ENCODE data around the gene ERP27. TPM values are rescaled to one million over a fixed set of nuclear protein-coding genes. Genes with fewer than 3 reads are reported as not detected.

ERP27 gene
- total RNA-seq: 1 to 10 TPM in 1 of 2 experiments, under 1 TPM in 1; 0.76 to 1.1 TPM

DNA sequence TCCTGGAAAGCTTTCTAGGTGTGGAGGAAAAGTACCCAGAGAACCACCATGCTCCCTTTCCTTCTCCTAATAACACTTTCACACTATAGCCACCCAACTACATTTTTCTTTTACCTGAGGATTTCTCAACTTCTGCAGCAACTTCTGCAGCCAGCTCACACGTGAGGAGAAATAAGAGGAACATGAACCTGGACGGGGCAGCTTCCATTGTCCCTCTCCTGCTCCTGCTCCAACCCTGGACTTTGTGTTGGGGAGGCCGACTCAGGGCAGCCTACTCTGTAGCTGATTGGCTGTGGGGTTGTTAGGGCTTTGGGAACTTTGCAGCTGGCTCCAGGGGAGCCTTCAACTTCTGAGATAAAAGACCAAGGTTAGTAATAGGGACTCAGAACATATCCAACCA is at the start of gene ERP27:
ERP27 (minus strand) TSS at position 237 of the 400 bp plus-strand sequence; CDS start at position 208, 29 bp downstream.
- POLR2A ChIA-PET: no interaction called here
- CTCF ChIA-PET: interaction anchor here (1.4 kb wide), 1 partner anchor 57 kb away, joined by 9 read pairs; no protein-coding TSS in a partner anchor

DNA sequence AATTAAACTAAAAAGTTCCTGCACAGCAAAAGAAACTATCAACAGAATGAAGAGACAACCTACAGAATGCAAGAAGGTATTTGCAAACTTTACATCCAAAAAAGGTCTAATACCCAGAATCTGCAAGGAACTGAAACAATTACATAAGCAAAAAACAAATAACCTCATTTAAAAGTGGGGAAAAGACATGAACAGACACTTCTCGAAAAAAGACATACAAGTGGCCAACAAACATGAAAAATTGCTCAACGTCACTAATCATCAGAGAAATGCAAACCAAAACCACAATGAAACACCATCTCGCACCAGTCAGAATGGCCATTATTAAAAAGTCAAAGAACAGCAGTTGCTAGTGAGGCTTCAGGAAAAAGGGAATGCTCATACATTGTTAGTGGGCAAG is 49.7 kb upstream of the ERP27 start:
- ChIA-PET CTCF (no interaction called here), POLR2A (no interaction called here)

DNA sequence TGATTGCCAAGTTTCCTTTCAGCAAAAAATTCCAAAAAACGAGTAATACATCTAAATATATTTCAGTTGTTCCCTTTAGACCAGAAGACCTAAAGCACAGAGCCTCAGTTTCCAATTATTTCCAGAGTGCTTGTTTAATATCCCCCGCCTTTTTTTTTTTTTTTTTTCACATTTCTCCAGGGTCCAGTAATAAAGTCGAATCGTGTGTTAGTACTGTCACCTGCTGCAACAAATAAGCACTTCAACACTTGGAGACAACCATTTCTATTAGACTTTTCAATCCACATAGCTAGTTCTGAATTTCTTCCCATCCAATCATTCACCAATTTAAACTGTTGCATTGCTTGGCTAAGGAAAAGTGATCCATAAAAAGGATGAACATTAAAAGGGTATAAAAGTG is 48.1 kb upstream of the ERP27 start:
- CTCF ChIA-PET: no interaction called here

DNA sequence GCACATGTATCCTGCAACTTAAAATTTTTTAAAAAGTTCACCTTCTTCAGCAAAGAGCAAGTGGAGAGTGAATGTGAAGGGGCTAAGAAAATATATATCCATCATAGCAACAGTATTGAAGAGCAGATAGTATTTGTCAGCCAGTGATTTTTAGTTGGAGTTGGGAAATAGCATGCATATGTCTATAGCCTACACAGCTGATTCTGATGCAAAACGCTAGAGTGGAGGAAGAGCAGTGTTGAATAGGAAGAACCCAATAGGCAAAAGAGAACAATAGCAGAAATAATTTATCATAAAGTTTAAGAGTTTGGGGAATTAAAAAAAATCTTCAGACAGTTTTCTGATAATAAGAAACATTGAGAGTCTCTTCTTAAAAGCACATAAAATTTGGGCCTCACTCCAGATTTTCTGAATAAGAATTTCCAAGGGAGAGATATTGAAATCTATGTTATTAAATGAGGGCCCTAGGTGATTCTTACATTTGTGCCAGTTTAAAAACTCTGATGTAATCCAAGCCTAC is 46.5 kb upstream of the ERP27 start:
- ChIA-PET POLR2A (no interaction called here), CTCF (interaction anchor here (0.8 kb wide), 1 partner anchor 11 kb away, joined by 3 read pairs; no protein-coding TSS in a partner anchor)

More for the DNA sequence above, 48.1 kb upstream of the ERP27 start:
- POLR2A ChIA-PET: no interaction called here

DNA sequence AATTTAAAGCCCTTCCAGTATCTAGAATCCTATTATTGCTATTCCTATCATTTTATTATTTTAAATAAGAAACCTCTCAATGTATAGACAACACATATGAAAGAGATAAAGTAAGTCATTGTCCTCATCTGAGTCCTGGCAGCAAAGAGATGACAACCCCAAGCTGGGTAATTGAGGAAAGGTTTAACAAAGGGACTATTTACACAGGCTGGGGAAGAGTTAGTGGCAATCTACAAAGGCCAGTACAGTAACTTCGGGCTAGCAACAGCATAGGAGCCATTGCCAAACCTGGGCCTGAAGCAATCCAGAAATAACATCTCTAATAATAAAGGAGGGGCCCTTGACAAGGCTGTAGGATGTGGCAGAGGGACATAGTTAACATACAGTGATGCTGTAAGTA is 45.7 kb upstream of the ERP27 start:
- ChIA-PET POLR2A (no interaction called here), CTCF (no interaction called here)

DNA sequence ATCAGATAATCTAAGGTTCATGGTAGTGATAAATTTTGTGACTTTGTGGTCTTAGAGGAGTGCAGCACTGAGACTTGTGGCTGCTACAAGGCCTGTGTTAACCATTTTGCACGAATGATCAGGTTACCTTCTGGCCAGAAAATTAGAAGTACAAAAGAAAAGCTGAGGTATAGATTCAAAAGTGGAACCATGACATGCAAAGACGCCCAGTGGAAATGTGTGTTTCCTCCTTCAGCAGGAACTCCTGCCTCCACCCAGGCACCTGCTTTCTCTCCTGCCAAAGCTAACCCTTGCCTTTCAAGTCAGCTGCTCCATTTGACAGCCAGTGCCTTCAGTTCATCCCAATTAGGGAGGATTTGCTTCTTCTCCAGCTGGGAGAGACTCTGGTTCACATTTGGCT is 44.7 kb upstream of the ERP27 start:
- CTCF ChIA-PET: no interaction called here
- POLR2A ChIA-PET: no interaction called here

DNA sequence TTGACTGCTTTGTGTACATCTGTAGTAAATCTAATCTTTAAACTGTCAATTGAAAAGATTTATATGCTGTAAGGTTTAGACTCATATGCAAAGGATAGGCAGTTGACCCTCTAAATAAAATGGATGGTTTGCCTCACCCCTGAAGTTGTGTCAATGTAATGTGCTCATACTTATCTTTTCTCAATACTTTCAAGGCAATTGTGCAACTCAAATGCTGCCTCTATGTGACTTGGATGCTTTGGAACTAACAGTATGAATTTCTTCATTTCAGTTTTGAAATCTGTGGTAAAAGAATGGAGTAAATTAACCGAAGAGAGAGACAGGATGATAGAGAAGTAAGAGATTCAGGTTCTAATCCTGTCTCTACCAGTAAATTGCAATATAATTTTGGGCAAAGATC is 44.2 kb upstream of the ERP27 start:
- CTCF ChIA-PET: no interaction called here
- POLR2A ChIA-PET: no interaction called here

DNA sequence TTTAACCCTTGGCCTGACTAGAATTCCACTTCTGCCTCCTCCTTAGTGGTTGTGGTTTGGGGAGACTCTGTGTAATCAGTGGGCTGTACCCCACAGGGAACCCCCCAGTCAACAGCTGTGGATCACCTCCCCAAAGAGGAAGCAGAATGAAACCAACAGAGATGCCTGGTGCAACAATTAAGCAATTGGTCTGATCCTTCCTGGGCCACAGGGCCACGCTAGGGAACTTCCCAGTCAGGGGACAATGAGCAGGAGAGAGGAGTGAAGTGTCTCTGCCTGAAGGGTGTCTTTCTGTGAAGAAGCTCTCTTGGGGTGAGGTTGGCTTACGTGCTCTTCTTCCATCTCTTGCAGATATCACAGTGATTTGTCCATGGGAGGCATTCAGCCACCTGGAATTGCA is 42.7 kb upstream of the ERP27 start:
- POLR2A ChIA-PET: no interaction called here

DNA sequence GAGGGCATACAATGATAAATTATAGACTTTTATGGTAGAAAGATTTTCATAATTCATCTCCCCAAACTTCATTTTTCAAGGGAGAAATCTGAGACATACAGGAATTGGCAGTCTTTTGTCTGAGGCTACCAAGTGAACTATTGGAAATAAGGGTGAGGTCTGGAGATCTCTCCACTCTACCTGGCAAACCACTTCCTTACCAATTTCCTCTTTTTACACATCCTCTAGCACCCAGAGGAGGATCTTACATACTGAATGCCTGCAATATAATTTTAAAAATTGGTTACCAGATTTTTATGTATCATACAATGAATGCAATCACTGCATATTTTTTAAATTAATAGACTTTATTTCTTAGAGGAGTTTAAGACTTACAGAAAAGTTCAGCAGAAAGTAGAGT is 41.1 kb upstream of the ERP27 start:
- ChIA-PET CTCF (no interaction called here), POLR2A (no interaction called here)

More for the DNA sequence above, 42.7 kb upstream of the ERP27 start:
- CTCF ChIA-PET: no interaction called here

DNA sequence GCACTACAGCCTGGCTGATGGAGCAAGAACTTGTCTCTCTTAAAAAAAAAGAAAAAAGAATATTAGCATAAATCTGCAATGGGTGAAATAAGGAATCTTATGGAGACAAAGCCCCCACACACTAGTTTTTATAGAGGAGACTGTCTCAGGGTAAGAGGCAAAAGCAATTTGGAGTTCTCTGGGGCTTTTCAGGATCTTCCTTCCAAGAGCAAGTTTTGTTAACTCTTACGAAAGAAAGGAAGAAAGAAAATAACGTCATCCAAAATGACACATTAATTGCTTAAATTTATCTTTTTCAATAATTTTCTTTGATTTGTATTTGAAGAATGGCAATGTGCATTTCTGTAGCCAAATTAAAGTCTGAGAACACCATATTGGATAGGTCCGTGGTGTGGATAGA is 38.3 kb upstream of the ERP27 start:
- POLR2A ChIA-PET: no interaction called here
- CTCF ChIA-PET: no interaction called here

DNA sequence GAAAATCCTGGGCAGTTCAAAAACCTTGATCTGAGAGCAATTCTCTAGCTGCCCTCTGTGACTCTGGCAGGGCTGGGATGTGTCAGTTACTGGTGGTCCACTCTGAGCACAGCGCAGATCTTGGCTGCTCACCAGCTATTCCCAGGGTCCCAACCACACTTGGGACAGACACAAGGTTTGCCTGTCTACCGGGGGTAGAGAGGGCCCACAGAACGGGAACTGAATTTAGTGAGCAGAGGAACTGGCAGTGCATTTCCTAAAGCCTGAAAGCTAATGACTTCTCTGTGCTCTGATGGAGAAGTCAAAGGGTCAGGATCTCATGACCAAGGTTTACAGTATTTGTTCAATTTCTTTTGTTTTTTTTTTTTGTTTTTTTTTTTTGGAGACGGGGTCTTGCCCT is 37.1 kb upstream of the ERP27 start:
- ChIA-PET CTCF (interaction anchor here (0.7 kb wide), 2 partner anchors 47 to 533 kb away, joined by 3 to 4 read pairs; no protein-coding TSS in a partner anchor), POLR2A (no interaction called here)

DNA sequence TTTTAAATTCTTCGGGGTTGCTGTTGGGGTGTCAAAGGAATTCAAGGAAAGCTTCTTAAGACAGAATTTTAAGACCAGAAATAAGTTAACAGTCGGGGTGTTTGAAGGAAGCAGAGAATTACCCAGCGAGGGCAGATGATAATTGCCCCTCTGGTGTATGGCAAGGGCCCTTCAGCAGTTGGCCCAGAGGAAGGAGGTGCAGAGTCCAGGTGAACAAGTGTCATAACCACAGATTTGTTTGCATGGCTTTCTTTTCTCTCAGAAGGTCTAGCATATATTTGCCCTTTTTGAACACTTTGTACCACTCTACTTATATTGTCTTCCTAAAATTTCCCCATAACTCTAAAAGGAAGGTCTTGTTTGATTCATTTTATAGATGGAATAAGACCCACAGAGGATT is 36.3 kb upstream of the ERP27 start:
- POLR2A ChIA-PET: no interaction called here

DNA sequence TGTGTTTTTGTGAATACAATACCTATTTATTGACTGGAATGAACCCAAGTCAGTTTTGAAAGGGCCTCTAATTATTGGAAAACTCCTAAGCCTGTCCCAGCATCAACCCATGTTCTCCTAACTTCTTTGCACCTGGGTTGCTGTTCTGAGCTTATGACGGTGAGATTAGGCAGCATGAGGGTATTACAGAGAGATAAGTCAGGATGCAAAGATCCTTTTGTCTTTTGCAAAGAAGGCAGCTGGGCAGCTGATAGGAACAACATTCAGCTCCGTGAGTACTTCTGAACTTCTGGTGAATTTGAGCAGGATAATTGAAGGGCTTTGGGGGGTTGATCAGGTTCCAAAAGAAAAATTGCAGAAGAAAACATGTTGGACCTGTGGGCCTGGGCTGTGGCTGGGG is 34.5 kb upstream of the ERP27 start, which contains the start of gene PDE6H:
PDE6H (plus strand) TSS at position 227 of the 400 bp plus-strand sequence. CDS start 4,971 bp downstream, outside the sequence.
- POLR2A ChIA-PET: no interaction called here
- CTCF ChIA-PET: interaction anchor here (1.0 kb wide), 1 partner anchor 62 kb away, joined by 3 read pairs; no protein-coding TSS in a partner anchor

More for the DNA sequence above, 36.3 kb upstream of the ERP27 start:
- CTCF ChIA-PET: interaction anchor here (1.4 kb wide), 1 partner anchor 18 kb away, joined by 3 read pairs; no protein-coding TSS in a partner anchor

DNA sequence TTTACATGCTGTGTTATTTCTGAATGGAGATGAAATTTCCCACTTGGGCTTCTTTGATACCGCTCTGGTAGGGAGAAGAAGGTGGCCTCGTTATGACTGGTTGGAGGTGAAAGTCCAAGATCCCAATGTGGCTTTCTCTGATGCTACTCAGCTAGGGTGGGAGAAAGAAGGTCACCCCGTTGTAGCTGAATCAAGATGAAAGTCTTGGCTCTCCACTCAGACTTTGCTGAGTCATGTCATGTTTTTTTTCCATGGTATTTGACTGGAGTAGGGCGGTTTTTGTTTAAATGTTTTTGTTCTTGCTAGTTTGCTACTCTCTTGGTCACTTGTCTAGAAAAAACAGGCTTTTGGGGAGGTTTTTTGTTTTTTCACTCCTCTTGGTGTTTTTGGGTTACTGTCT is 32.1 kb upstream of the ERP27 start:
- ChIA-PET POLR2A (no interaction called here), CTCF (no interaction called here)

DNA sequence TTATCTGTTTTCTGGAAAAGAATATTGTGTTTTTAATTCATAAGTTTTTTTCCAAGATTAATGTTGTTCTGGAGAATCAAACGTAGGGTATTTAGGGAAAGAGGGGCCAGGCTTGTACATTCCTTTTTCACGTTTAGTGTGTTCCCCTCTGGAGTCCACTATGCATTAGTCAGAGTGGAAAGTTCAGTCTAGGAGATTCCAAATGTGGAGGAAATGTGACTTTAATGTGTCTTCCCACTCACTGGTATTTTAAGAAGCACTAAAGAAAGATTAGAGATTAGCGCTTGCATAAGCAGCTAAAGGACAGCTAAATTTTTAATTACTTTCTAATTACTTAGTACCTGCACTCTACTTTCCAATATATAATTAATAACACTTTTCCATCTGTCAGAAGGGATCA is 30.1 kb upstream of the ERP27 start:
- POLR2A ChIA-PET: no interaction called here
- CTCF ChIA-PET: no interaction called here

DNA sequence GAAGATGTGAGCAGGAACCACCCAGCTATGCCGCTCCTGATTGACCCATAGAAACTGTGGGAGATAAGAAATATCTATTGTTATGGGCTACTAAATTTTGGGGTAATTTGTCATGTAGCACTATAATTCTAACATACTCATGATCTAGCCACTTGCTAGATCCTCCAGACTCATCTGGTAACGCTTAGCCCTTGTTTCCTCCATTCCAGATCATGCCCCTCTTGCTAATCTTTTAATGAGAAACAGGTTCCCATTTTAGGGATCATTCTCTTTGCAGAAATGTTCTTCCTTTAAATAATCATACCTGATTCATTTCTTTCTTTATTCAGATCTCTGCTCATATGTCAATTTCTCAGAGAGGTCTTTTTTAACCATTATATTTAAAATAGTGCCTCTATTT is 26.9 kb upstream of the ERP27 start:
- CTCF ChIA-PET: interaction anchor here (0.7 to 1.1 kb wide), 2 partner anchors 8 to 31 kb away, joined by 3 read pairs; no protein-coding TSS in a partner anchor
- POLR2A ChIA-PET: no interaction called here

DNA sequence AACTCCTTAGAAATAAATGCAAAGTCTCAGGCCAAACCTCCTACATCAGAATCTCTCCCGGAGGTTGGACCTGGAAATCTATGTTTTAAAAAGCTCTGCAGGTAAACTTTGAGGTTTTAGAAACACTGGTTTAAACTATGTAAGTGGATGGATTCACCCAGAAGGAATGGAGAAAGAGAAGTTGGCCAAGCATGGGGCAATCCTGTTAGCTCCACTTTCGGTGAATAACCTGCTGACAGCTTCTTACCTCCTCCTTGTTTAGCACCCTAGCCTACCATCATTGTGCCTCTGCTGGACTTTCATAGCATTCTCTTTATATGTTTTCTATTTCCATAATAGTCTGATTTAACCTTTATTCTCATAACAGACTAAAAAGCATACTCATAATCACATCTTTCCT is 26.1 kb upstream of the ERP27 start:
- ChIA-PET POLR2A (no interaction called here), CTCF (interaction anchor here (1.2 kb wide), 1 partner anchor 11 kb away, joined by 3 read pairs; no protein-coding TSS in a partner anchor)

DNA sequence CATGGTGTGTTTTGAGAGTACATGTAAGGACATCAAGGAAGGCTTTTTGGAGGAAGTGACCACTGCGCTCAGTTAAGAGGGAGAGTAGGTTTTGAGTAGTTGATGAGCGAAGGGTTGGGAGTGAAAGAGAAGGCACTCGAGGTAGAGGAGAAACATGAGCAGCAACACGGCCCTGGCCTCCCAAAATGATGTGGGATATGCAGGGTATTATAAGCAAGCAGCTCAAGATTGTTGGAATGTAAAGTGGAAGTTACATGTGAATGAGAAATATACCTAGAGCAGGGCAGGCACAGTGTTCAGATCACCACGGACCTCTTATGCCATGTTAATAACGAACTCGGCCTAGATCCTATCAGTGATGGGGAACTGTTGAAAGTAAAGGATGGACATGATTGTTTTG is 25.2 kb upstream of the ERP27 start:
- CTCF ChIA-PET: interaction anchor here (1.2 kb wide), 1 partner anchor 10 kb away, joined by 3 read pairs; no protein-coding TSS in a partner anchor

DNA sequence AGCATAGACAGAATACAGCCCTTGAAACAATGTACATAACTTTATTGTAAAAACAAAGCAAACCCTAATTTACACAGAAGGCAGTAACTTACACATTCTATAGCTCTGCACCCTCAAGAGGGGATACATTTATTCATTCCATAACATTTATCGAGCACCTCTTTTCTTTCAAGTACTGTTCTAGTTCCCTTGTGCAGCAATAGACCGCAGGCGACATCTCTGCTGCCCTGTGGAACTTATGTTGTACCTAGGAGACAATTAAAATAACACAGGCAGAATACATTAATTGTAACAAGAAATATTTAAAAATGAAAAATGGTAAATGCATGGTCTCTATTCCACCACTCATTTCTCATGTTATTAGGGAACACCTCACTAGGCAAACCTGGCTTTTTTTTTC is 24.5 kb upstream of the ERP27 start:
- POLR2A ChIA-PET: interaction anchor here (1.6 to 1.8 kb wide), 3 partner anchors 11 to 193 kb away, joined by 7 to 22 read pairs (median 10); a partner anchor contains a TSS
- CTCF ChIA-PET: no interaction called here

More for the DNA sequence above, 25.2 kb upstream of the ERP27 start:
- POLR2A ChIA-PET: no interaction called here

DNA sequence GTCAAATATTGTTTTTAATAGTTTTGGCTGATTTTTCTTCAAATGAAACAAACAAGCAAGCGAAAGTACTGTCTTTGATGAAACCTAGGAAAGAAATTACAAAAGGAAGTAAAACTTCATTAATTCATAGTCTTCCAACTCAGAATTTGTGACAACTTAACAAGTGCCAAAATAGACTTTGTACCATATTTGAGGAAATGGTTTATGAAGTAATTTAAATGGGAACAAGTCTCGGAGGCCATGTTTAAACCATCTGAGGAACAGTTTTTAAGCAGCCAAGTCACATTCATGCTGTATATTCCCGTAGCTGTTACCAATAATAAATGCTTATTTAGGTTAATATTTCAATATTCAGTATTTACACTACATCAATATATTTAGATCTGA is 23.8 kb upstream of the ERP27 start:
- POLR2A ChIA-PET: interaction anchor here (0.7 to 1.8 kb wide), 6 partner anchors 11 to 596 kb away, joined by 4 to 22 read pairs (median 8); partner anchors contain the start of gene ATF7IP
- CTCF ChIA-PET: no interaction called here

DNA sequence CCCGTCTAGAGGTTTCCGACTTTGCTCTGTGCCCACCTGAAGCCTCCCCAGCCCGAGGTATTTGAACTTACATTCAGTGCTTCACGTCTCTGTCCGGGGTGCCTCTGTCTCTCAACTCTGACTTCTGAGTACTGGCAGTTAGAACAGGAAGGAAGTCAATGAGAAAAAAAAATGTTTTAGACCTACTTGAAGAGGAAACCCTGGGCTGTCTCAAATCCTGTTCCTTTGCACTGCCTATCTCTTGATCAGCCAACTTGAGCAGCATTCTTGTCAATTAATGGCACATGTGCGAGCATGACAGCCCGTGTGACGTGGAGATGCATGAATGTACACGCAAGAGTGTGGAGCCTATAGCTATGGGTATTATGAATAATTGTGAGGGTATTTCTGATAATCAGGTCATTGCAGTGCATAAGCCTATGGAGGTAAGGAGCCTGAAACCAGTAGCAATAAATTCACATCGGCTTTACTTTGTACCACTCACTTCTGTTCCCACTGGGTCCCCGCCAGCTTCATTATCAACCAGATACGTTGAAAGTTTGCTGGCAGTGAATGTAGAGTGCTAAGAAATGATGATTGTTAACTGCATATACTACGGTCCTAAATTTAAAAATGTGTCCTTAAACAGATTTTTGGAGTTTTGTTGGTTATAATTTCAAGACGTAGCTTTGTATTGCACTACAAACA is 23.3 kb upstream of the ERP27 start, which contains the start of gene ARHGDIB:
ARHGDIB (minus strand) TSS at position 136 of the 687 bp plus-strand sequence. CDS start 10,889 bp downstream, outside the sequence.
- ChIA-PET CTCF (no interaction called here), POLR2A (interaction anchor here (0.7 to 1.8 kb wide), 6 partner anchors 10 to 596 kb away, joined by 4 to 22 read pairs (median 8); partner anchors contain the start of gene ATF7IP)
